Suprapubic skin (tissue), 4 donors: ENCODE results near the gene UBE2N. TPM values are rescaled to one million over a fixed set of nuclear protein-coding genes. Genes with fewer than 3 reads are reported as not detected.
A peak's percentile ranks its signal among the peaks of the same experiment; 100 is the strongest.

ENCODE experiments used
- DNase-seq, 2 donors: peaks; one replicate each; pipeline ENCODE4 v3.0.0-alpha.2; 2019; ENCODE audit warnings: low spot score in 2 of 2
- H3K27ac ChIP-seq: fragments of 200-600 bp; sonication (generic); one replicate; pipeline ENCODE4 v1.5.1; 2019
- H3K27me3 ChIP-seq: fragments of 200-600 bp; sonication (generic); one replicate; pipeline ENCODE4 v1.5.1; 2019
- H3K36me3 ChIP-seq: fragments of 200-600 bp; sonication (generic); one replicate; pipeline ENCODE4 v1.5.1; 2019
- H3K4me1 ChIP-seq: fragments of 200-600 bp; sonication (generic); one replicate; pipeline ENCODE4 v1.5.1; 2019
- H3K4me3 ChIP-seq: fragments of 200-600 bp; sonication (generic); one replicate; pipeline ENCODE4 v1.5.1; 2019; ENCODE audit warnings: mild to moderate bottlenecking
- H3K9me3 ChIP-seq: fragments of 200-600 bp; sonication (generic); one replicate; pipeline ENCODE4 v1.5.1; 2019
- EP300 ChIP-seq: sonication (generic); formaldehyde crosslinking; IDR thresholded peaks from one replicate; pipeline ENCODE4 v1.6.1; 2017; ENCODE audit warnings: antibody characterized with exemption
- POLR2A ChIP-seq, 2 donors: fragments of 450-650 bp; IDR thresholded peaks; one replicate each; pipeline ENCODE4 v1.6.1; 2017; ENCODE audit warnings: antibody characterized with exemption in 2 of 2, mild to moderate bottlenecking in 2 of 2, moderate library complexity in 2 of 2
- POLR2AphosphoS5 ChIP-seq, 3 donors: sonication (generic); formaldehyde crosslinking; IDR thresholded peaks; one replicate each; pipeline ENCODE4 v1.6.1; 2017; ENCODE audit warnings: antibody characterized with exemption in 3 of 3
- WGBS: methylation state at CpG from one replicate; pipeline ENCODE4 v1.1.5; 2018; 5-methylcytosine and 5-hydroxymethylcytosine counted together
- total RNA-seq, 4 donors: library from RNA; depleted of rRNA; stranded (reverse); fragments of >200 nt; gene quantifications; one replicate each; pipeline ENCODE4 v1.1.0, GENCODE V29; 2016
- TF ChIP-seq, protein P1 (sequence below), 2 donors: fragments of 200-600 bp in 1 of 2; fragments of 450-650 bp in 1 of 2; sonication (generic) in 1 of 2; IDR thresholded peaks; one replicate each; pipeline ENCODE4 v1.5.1; 2016 to 2019; ENCODE audit warnings: antibody characterized with exemption in 2 of 2, mild to moderate bottlenecking in 1 of 2, moderate library complexity in 1 of 2

UBE2N gene
- total RNA-seq, 4 donors from 2014 or later, result 23.1 to 71.3 (median 54.3) TPM

DNA sequence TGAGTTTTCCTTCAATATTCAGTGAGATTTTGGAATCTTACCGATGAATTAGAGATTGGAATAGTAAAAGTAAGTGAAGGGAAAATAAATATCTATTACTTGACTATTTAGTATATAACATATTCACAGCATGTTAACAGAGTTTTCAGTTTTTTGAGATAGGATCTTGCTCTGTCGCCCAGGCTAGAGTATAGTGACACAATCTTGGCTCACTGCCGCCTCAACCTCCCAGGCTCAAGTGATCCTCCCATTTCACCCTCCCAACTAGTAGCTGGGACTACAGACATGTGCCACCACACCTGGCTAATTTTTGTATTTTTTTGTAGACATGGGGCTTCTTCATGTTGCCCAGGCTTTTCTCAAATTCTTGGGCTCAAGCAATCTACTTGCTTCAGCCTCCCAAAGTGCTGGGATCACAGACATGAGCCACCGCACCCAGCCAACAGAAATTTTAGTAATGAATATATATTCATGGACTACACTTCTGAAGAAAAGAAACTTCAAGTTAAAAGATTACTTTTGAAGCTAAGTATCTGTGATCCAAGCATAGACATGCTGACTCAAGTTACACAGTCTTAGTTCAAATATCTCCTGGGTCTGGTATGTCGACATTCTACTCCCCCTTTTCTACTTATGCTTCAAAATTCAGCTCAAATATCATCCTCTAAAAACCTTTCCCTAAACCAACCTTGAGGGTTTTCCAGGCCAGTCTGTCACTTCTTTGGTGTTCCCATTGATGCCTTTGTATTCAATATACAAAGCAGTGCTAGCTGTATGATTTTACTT lies 13.8 kb downstream of the UBE2N start:
- no peaks in the 10 kb centered on the region for H3K9me3 ChIP-seq
- H3K27me3 ChIP-seq, result no peaks in the 10 kb centered on the region
- peaks cover 58% of the 10 kb centered on the region for H3K4me1 ChIP-seq
- TF ChIP-seq POLR2AphosphoS5 (IDR thresholded peaks at IDR 0.05) (no peak), POLR2A (IDR thresholded peaks at IDR 0.05) (no peak)
- no peak for DNase-seq
- H3K4me3 ChIP-seq, result no peak overlapping the region
- no peak overlapping the region for H3K27ac ChIP-seq
- no peaks in the 10 kb centered on the region for H3K36me3 ChIP-seq
- WGBS, result 54% methylated on average over 5 of the region's 5 CpGs

DNA sequence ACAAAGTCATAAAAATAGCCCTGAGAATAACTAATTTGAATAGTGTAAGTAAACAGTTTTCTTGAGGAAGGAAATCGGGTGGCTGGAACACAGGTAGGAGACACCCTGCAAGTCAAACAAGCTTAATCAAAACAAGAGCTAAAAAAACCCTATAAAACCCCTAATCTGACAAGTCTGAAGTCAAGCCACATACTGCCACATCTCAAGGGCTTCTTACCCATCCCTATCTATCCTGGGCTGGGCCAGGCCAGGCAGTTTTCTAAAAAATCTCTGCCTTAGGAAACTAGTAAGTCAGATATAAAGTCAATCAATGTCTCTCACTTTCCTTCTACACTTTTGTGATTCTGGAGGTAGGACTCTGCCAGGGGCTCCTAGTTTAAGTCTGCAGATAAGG lies 15.3 kb downstream of the UBE2N start:
- Histone ChIP-seq H3K4me3 (no peak overlapping the region), H3K4me1 (peaks cover 52% of the 10 kb centered on the region), H3K36me3 (no peaks in the 10 kb centered on the region), H3K27ac (no peak overlapping the region), H3K27me3 (no peaks in the 10 kb centered on the region), H3K9me3 (no peaks in the 10 kb centered on the region)
- no peak for DNase-seq
- TF ChIP-seq, protein P1, sequence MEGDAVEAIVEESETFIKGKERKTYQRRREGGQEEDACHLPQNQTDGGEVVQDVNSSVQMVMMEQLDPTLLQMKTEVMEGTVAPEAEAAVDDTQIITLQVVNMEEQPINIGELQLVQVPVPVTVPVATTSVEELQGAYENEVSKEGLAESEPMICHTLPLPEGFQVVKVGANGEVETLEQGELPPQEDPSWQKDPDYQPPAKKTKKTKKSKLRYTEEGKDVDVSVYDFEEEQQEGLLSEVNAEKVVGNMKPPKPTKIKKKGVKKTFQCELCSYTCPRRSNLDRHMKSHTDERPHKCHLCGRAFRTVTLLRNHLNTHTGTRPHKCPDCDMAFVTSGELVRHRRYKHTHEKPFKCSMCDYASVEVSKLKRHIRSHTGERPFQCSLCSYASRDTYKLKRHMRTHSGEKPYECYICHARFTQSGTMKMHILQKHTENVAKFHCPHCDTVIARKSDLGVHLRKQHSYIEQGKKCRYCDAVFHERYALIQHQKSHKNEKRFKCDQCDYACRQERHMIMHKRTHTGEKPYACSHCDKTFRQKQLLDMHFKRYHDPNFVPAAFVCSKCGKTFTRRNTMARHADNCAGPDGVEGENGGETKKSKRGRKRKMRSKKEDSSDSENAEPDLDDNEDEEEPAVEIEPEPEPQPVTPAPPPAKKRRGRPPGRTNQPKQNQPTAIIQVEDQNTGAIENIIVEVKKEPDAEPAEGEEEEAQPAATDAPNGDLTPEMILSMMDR (IDR thresholded peaks at IDR 0.05), result no peak
- TF ChIP-seq EP300, result no peak
- no peak for TF ChIP-seq POLR2A (IDR thresholded peaks at IDR 0.05)
- no peak for TF ChIP-seq POLR2AphosphoS5 (IDR thresholded peaks at IDR 0.05)
- WGBS, result 24% methylated on average over 1 of the region's 1 CpG

DNA sequence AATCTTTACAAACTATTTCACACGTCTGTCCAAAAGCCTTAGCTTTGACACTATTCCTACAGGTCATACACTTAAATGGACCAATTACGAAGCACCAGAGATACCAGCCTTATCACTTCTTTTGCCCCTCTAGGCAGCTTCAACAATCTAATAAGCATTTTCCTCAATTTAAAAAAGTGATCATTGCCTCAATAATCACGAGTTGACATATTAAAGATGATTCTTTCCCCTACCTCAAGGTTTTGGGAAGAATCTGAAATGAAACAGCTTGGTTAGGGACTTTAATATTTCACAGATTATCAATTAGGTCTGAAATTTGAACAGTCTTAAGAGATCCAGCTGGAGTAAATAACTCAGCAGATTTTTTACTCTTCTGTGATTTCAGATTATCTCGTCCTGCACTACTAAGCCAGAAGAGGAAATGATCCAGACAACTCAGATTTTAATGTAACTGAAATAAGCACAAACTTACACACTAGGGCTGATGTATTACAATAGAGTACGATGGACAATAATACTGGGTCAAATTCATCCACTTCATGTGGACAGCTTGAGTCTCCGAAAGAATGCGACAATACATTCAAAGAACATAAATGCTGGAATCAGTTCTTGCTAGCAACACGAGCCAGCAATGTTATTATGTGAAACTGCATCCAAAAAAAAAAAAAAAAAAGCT lies 15.9 kb downstream of the UBE2N start:
- no peaks in the 10 kb centered on the region for H3K36me3 ChIP-seq
- H3K4me1 ChIP-seq, result peaks cover 50% of the 10 kb centered on the region
- DNase-seq, result no peak
- H3K4me3 ChIP-seq, result no peak overlapping the region
- TF ChIP-seq, protein P1 (IDR thresholded peaks at IDR 0.05), result no peak
- TF ChIP-seq POLR2AphosphoS5 (IDR thresholded peaks at IDR 0.05) (no peak), POLR2A (IDR thresholded peaks at IDR 0.05) (no peak), EP300 (no peak)
- H3K27ac ChIP-seq, result no peak overlapping the region
- H3K27me3 ChIP-seq, result no peaks in the 10 kb centered on the region
- WGBS, result 51% methylated on average over 8 of the region's 8 CpGs
- H3K9me3 ChIP-seq, result no peaks in the 10 kb centered on the region

DNA sequence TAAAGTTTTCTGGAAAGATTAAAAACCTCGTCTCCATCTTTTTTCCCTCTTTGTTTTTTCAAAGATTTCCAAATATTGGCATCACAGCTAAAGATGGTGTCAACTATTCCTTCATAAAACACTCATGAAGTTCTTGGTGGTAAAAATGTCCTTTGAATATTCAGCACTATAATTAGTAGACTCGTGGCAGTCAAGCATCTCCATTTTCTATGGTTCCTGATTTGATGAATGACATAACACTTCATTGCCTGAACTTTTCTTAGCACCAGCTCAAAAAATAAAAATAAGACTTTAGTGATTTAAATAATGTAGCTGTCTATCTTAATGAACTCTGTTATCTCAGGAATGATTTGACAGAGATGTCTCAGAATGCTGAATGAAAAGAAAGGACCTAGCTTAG lies 19.7 kb downstream of the UBE2N start:
- Histone ChIP-seq H3K9me3 (no peaks in the 10 kb centered on the region), H3K36me3 (no peaks in the 10 kb centered on the region), H3K27me3 (no peaks in the 10 kb centered on the region), H3K4me1 (peaks cover 34% of the 10 kb centered on the region), H3K4me3 (no peak overlapping the region), H3K27ac (no peak overlapping the region)
- WGBS, result 61% methylated on average over 2 of the region's 2 CpGs
- DNase-seq, result no peak
- no peak for TF ChIP-seq EP300
- no peak for TF ChIP-seq POLR2A (IDR thresholded peaks at IDR 0.05)

DNA sequence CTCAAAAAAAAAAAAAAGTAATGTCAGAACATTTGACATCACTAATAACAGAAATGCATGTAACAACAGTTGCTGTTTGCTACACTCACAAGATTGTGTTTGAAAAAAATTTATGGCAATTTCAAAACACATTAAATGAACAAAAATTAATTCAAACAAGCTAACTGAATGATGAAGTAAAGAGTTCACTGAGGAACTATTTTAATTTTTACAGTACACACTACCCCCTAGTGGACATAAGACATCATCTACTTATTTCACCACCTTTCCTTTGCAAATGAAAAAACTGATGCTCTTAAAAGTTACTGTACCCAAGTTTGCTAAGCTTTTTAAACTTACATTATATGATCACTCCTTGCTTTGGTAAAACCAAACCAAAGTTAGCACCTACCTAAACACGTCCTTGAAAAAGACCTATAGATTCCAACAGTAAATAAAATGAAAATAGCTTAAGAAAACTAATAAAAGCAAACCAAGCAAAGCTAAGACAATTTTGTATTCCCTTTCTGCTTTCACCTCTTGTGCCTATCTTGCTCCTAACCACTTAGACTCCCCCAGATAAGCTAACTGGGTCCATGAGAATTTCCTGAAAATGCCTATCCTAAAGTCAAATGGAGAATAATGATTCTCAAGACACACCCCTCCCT lies 22.2 kb downstream of the UBE2N start:
- H3K27me3 ChIP-seq, result no peaks in the 10 kb centered on the region
- no peak for DNase-seq
- no peak overlapping the region for H3K4me3 ChIP-seq
- no peaks in the 10 kb centered on the region for H3K36me3 ChIP-seq
- TF ChIP-seq POLR2AphosphoS5 (IDR thresholded peaks at IDR 0.05), result no peak
- TF ChIP-seq, protein P1 (IDR thresholded peaks at IDR 0.05), result peak; percentile 44 to 51
- no peak for TF ChIP-seq EP300
- no peak for TF ChIP-seq POLR2A (IDR thresholded peaks at IDR 0.05)
- 44% methylated on average over 1 of the region's 1 CpG for WGBS
- H3K9me3 ChIP-seq, result no peaks in the 10 kb centered on the region
- no peak overlapping the region for H3K27ac ChIP-seq
- H3K4me1 ChIP-seq, result peaks cover 23% of the 10 kb centered on the region

DNA sequence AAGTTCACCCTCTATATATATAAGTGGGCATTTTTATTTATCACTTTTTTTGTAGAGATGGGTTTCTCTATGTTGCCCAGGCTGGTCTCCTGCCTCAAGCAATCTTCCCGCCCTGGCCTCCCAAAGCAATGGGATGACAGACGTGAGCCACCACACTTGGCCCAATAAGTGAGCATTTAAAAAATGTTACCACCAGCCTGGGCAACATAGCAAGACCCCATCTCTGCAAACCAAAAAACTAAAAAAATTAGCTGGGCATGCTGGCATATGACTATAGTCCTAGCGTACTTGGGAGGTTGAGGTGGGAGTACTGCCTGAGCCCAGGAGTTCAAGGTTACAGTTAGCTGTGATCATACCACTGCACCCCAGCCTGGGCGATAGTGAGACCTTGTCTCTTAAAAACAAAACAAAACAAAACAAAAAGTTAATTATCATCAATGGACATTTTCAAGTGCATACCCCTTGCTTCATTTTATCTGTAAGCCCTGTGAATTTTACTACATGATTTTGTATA lies 23.7 kb downstream of the UBE2N start:
- 95% methylated on average over 4 of the region's 4 CpGs for WGBS
- Histone ChIP-seq H3K4me1 (peaks cover 31% of the 10 kb centered on the region), H3K36me3 (no peaks in the 10 kb centered on the region)

More for the DNA sequence above, 23.7 kb downstream of the UBE2N start:
- TF ChIP-seq, protein P1 (IDR thresholded peaks at IDR 0.05), result no peak
- no peak for TF ChIP-seq POLR2AphosphoS5 (IDR thresholded peaks at IDR 0.05)
- TF ChIP-seq POLR2A (IDR thresholded peaks at IDR 0.05), result no peak
- no peak for TF ChIP-seq EP300
- Histone ChIP-seq H3K27me3 (no peaks in the 10 kb centered on the region), H3K4me3 (no peak overlapping the region), H3K9me3 (no peaks in the 10 kb centered on the region), H3K27ac (no peak overlapping the region)
- no peak for DNase-seq
